ENCODE data around the gene CLCN6. TPM values are rescaled to one million over a fixed set of nuclear protein-coding genes. Genes with fewer than 3 reads are reported as not detected.

CLCN6 gene
- total and polyA plus RNA-seq, 2 experiments from 2014 or later, result 22.5 to 31.8 TPM

DNA sequence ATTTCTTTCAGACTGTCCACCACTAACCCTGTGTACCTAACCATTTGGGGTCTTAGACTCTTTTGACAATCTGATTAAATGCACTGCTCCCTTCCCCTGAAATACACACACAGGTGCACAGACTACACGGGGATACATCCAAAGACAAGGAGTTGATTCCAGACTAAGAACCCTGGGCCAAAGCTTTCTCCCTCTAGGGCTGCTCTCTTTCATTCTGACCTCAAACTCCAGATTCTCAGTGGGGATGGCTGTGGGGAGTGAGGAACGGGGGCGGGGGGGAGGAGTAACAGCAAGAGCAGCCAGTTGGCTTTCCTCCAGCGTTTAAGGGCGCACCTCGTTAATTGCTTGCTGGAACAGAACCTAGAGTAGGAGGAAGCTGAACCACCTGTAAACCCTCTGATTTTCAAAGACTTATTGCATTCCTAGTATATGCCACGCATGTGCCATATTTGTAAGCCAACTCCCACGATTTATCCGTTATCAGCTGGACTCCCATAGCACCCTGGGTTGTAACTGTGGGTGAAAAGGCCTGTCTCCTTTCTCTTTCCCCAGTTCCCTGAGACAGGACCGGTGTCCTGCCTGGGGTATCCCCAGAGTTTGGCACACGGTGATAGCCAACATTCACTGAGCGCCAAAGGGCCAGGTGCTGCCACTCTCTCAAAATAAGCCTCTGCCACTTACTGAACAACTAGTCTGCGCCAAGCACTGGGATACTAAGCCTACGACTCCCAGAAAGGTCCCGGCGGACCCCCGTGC is 1.1 kb upstream of the CLCN6 start:
- Histone ChIP-seq H3K9me3 (ENCODE audit: low read depth) (no peaks in the 10 kb centered on the region), H3K36me3 (peaks cover 17% of the 10 kb centered on the region), H3K4me3 (peak overlapping the region; percentile 48), H3K4me1 (ENCODE audit: low read depth) (peaks cover 27% of the 10 kb centered on the region), H3K27ac (peak overlapping the region; percentile 95), H3K27me3 (no peaks in the 10 kb centered on the region)
- peak; percentile 54 to 83 for DNase-seq (ENCODE audit: low read depth in 1 of 2, low spot score in 1 of 2)
- TF ChIP-seq, protein P1, sequence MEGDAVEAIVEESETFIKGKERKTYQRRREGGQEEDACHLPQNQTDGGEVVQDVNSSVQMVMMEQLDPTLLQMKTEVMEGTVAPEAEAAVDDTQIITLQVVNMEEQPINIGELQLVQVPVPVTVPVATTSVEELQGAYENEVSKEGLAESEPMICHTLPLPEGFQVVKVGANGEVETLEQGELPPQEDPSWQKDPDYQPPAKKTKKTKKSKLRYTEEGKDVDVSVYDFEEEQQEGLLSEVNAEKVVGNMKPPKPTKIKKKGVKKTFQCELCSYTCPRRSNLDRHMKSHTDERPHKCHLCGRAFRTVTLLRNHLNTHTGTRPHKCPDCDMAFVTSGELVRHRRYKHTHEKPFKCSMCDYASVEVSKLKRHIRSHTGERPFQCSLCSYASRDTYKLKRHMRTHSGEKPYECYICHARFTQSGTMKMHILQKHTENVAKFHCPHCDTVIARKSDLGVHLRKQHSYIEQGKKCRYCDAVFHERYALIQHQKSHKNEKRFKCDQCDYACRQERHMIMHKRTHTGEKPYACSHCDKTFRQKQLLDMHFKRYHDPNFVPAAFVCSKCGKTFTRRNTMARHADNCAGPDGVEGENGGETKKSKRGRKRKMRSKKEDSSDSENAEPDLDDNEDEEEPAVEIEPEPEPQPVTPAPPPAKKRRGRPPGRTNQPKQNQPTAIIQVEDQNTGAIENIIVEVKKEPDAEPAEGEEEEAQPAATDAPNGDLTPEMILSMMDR (IDR thresholded peaks at IDR 0.05; ENCODE audit: low read depth, low read length), result no peak

DNA sequence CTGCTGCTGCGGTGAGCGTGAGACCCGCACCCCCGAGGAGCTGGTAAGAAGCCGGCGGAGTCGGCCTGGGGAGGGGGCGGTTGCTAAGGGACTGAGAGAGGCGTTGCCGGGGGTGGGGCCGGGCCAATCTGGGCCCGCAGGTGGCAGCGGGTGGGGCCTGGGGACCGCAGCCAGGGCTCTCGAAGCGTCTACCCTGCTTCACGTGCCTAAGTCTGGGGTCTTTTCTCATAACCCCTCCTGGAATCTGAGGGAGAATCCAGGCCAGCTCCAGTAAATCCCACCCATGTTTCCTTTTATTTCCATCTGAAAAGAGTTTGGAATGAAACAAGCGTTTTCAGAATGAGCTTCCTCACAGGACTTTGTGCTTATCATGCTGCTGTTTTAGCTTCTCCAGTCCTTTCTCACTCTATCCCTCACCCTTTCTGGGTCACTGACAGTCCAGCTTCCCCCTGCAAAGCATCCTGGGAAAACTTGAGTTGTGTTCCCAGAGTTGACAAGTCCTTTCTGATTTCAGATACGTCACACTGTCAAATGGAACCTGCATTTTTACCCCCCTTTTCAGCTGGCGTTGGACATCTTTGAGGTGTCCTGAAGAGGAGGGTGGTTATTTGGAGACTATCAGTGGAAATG is 431 bp downstream of the CLCN6 start:
- DNase-seq (ENCODE audit: low read depth in 1 of 2, low spot score in 1 of 2), result peak in 1 of 2 donors; percentile 29
- TF ChIP-seq, protein P1 (IDR thresholded peaks at IDR 0.05; ENCODE audit: low read depth, low read length), result no peak
- H3K27ac ChIP-seq, result peak overlapping the region; percentile 93

DNA sequence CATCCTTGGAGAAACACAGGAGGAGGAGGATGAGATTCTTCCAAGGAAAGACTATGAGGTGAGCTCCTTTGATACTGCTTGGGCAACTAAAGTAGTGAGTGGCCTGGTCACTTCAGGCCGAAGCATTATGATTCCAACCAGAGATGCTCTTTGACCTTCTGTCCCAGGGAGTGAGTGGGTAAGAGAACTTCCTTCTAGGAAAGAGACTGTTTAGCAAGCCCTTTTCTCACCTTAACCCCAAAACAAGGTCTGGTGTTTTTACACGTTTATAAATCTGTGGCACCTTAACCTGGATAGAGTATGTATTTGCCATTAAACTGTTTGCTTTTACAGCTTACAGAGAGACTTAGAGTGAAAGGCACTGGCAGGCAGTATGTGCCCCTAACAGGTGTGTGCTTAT is 1.1 kb downstream of the CLCN6 start:
- Histone ChIP-seq H3K9me3 (ENCODE audit: low read depth) (no peaks in the 10 kb centered on the region), H3K36me3 (peaks cover 13% of the 10 kb centered on the region), H3K4me1 (ENCODE audit: low read depth) (peaks cover 23% of the 10 kb centered on the region), H3K27me3 (no peaks in the 10 kb centered on the region), H3K4me3 (peak overlapping the region; percentile 49), H3K27ac (peak overlapping the region; percentile 93)
- no peak for DNase-seq (ENCODE audit: low read depth in 1 of 2, low spot score in 1 of 2)
- TF ChIP-seq, protein P1 (IDR thresholded peaks at IDR 0.05; ENCODE audit: low read depth, low read length), result no peak

More for the DNA sequence above, 431 bp downstream of the CLCN6 start:
- peaks cover 27% of the 10 kb centered on the region for H3K4me1 ChIP-seq (ENCODE audit: low read depth)
- peaks cover 13% of the 10 kb centered on the region for H3K36me3 ChIP-seq
- H3K9me3 ChIP-seq (ENCODE audit: low read depth), result no peaks in the 10 kb centered on the region
- H3K4me3 ChIP-seq, result peak overlapping the region; percentile 49
- H3K27me3 ChIP-seq, result no peaks in the 10 kb centered on the region

DNA sequence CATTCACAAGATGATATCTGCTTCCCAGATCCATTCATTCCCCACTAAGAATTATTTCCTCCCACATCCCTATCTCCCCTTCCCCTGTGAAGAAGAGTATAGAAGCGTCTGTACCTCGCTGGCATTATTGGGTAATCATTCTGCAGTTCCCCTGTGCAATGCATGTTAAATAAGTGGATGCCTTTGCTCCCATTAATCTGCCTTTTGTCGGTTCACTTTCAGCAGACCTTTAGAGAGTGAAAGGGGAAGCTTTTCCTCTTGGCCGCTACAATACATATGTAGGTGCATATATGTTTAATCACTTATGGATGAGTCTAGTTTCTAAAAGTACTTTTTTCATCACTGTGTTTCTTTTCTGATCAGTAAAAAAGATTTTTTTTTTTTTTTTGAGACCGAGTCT is 7.0 kb downstream of the CLCN6 start:
- Histone ChIP-seq H3K27ac (no peak overlapping the region), H3K4me3 (no peak overlapping the region), H3K27me3 (no peaks in the 10 kb centered on the region), H3K4me1 (ENCODE audit: low read depth) (no peaks in the 10 kb centered on the region), H3K36me3 (peaks cover 42% of the 10 kb centered on the region), H3K9me3 (ENCODE audit: low read depth) (no peaks in the 10 kb centered on the region)
- TF ChIP-seq, protein P1 (IDR thresholded peaks at IDR 0.05; ENCODE audit: low read depth, low read length), result no peak
- DNase-seq (ENCODE audit: low read depth in 1 of 2, low spot score in 1 of 2), result no peak

DNA sequence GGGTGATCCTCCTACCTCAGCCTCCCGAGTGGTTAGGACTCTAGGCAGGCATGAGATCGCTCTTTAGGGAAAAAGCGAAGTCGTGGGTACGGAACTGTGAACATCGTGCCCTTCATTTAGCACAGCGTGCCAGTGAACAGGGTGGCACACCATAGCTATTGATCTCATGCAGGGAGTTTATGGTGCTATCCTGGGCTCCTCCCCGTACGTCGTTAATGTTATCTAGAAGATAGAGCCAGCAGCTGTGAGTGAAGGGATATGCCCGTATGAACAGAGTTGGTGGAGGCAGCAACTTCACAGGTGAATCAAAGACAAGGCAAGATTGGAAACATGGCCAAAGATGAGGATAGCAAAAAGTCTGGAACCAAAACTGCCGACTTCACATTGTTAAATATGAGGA is 11.2 kb downstream of the CLCN6 start:
- Histone ChIP-seq H3K27me3 (no peaks in the 10 kb centered on the region), H3K27ac (no peak overlapping the region), H3K9me3 (ENCODE audit: low read depth) (no peaks in the 10 kb centered on the region), H3K4me1 (ENCODE audit: low read depth) (no peaks in the 10 kb centered on the region), H3K36me3 (peaks cover 52% of the 10 kb centered on the region), H3K4me3 (no peak overlapping the region)
- DNase-seq (ENCODE audit: low read depth in 1 of 2, low spot score in 1 of 2), result no peak
- TF ChIP-seq, protein P1 (IDR thresholded peaks at IDR 0.05; ENCODE audit: low read depth, low read length), result no peak
